HT-29 (cell line): ENCODE measurements around the gene NRARP. TPM values are rescaled to one million over a fixed set of nuclear protein-coding genes. Genes with fewer than 3 reads are reported as not detected.
"Not testable (repeated sequence)": the region's sequence is repeated elsewhere in the genome, so short reads cannot be mapped to it uniquely, and the experiment has no call there.

Source experiments
- DNase-seq: peaks from one replicate; pipeline ENCODE4 v3.0.0-alpha.2; 2015; ENCODE audit warnings: low spot score
- total RNA-seq: library from RNA; depleted of rRNA; stranded (reverse); fragments of >200 nt; shearing (Covaris generic); gene quantifications from 2 replicates; pipeline ENCODE4 v1.2.3, GENCODE V29; 2014; rRNA removed

The NRARP gene
- total RNA-seq: 107 and 116 TPM in 2 replicates

GRCh38 chr9:137302118-137302448 lies at the start of gene NRARP:
Gene NRARP, minus strand, starts transcription at chr9:137302271. Its CDS starts 343 bp downstream, at chr9:137301928.
- peak; percentile 87 for DNase-seq

GRCh38 chr9:137350696-137351584 lies 48.9 kb upstream of the NRARP start:
- peak; percentile 22 for DNase-seq

- DNase-seq: no peak
These were observed 47.5 kb upstream of the NRARP start for GRCh38 chr9:137349471-137350033.

- no peak for DNase-seq
These were observed 46.8 kb upstream of the NRARP start for GRCh38 chr9:137348769-137349470.

GRCh38 chr9:137347928-137348327 lies 45.9 kb upstream of the NRARP start:
- no peak for DNase-seq

GRCh38 chr9:137342482-137342881 lies 40.4 kb upstream of the NRARP start:
- no peak for DNase-seq

GRCh38 chr9:137341227-137341626 lies 39.2 kb upstream of the NRARP start:
- no peak for DNase-seq

- not testable (repeated sequence) for DNase-seq
These were observed 37.9 kb upstream of the NRARP start for GRCh38 chr9:137339908-137340462.

GRCh38 chr9:137339045-137339907 lies 37.2 kb upstream of the NRARP start:
- no peak for DNase-seq

- DNase-seq: no peak
These were observed 34.7 kb upstream of the NRARP start for GRCh38 chr9:137336735-137337134.

GRCh38 chr9:137333016-137333671 lies 31.1 kb upstream of the NRARP start:
- no peak for DNase-seq

GRCh38 chr9:137331929-137332328 lies 29.9 kb upstream of the NRARP start:
- DNase-seq: no peak

- DNase-seq: no peak
These were observed 28.6 kb upstream of the NRARP start for GRCh38 chr9:137330689-137331088.

- DNase-seq: not testable (repeated sequence)
These were observed 27.5 kb upstream of the NRARP start for GRCh38 chr9:137329590-137329989.

- DNase-seq: not testable (repeated sequence)
These were observed 25.8 kb upstream of the NRARP start for GRCh38 chr9:137327641-137328550.

GRCh38 chr9:137326445-137327065 lies 24.5 kb upstream of the NRARP start:
- no peak for DNase-seq

GRCh38 chr9:137325799-137326198 lies 23.7 kb upstream of the NRARP start:
- no peak for DNase-seq

GRCh38 chr9:137325124-137325523 lies 23.1 kb upstream of the NRARP start:
- DNase-seq: no peak
